D721Med (cell line): ENCODE results near the gene RGS6.

Experiments used
- DNase-seq: peaks from one replicate; pipeline ENCODE4 v3.0.0; 2011; ENCODE audit warnings: low spot score; ENCODE audit not compliant: insufficient read length
- FAIRE-seq: peaks from 2 replicates; lab custom pipeline; 2011; peaks lifted over from hg19 to GRCh38; lab: Jason Lieb, UNC
- TF ChIP-seq, protein P1 (sequence below): IDR thresholded peaks from 2 replicates; pipeline ENCODE4 v1.5.1; 2012; ENCODE audit warnings: mild to moderate bottlenecking, control low read depth; ENCODE audit not compliant: insufficient read depth; ENCODE audit errors: missing control alignments

Gene RGS6

DNA sequence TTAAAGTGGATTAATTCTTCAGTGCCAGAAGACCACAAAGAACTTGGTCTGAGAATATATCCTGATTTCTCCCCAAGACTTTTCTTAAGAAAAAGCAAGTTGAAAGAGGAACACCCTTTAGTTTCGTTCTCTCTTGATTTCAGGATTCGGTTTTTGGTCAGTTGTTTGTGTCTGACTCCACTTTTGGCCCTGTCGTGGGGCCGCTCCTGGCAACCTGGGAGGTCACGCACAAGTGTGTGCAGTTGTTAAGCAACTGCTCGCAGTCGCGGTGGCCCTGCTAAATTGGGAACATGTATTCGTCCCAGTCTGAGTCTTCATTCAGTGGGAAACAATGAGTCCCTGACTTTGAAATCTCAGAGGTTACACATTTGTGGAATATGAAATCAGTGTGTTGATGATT, 68.7 kb downstream of the RGS6 start:
- TF ChIP-seq, protein P1, sequence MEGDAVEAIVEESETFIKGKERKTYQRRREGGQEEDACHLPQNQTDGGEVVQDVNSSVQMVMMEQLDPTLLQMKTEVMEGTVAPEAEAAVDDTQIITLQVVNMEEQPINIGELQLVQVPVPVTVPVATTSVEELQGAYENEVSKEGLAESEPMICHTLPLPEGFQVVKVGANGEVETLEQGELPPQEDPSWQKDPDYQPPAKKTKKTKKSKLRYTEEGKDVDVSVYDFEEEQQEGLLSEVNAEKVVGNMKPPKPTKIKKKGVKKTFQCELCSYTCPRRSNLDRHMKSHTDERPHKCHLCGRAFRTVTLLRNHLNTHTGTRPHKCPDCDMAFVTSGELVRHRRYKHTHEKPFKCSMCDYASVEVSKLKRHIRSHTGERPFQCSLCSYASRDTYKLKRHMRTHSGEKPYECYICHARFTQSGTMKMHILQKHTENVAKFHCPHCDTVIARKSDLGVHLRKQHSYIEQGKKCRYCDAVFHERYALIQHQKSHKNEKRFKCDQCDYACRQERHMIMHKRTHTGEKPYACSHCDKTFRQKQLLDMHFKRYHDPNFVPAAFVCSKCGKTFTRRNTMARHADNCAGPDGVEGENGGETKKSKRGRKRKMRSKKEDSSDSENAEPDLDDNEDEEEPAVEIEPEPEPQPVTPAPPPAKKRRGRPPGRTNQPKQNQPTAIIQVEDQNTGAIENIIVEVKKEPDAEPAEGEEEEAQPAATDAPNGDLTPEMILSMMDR, result no peak
- FAIRE-seq (no peak), DNase-seq (no peak)

DNA sequence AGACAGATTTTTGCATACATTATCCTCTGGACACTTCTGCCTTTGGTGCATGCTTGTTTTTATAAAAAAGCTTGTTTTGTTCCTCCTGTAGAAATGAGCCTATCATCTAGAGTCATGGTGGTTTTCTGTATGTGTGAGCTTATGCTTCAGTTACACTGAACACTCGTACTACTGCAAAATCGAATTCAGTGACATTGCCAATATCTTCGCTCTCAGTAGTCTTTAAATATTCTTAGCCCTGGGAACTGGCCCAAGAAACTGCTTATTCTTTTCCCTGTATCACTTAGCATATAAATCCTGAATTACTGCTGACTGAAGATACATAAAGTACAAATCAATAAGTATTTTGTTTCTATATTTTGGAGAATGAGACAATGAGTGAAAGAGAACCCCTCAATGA, 70.5 kb downstream of the RGS6 start:
- TF ChIP-seq, protein P1, result no peak
- FAIRE-seq, result no peak

DNA sequence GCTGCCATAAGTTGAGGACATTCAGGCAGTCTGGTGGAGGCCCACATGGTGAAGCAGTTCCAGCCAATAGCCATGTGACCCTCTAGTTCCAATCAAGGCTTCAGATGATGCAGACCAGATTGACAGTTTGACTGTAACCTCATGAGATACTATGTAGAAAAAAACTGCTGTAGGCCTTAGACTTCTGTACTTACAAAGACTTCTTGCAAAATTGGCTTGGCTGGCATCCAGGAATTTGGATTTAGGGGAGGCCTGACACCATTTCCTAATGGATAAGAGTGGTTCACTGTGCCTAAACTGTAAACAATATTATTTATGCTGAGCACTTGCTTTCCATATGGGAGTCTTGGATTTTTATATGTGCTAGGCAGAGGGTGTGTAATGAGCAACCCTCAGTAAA, 76.4 kb downstream of the RGS6 start:
- no peak for DNase-seq
- TF ChIP-seq, protein P1, result no peak
- no peak for FAIRE-seq

More for the DNA sequence above, 70.5 kb downstream of the RGS6 start:
- no peak for DNase-seq

DNA sequence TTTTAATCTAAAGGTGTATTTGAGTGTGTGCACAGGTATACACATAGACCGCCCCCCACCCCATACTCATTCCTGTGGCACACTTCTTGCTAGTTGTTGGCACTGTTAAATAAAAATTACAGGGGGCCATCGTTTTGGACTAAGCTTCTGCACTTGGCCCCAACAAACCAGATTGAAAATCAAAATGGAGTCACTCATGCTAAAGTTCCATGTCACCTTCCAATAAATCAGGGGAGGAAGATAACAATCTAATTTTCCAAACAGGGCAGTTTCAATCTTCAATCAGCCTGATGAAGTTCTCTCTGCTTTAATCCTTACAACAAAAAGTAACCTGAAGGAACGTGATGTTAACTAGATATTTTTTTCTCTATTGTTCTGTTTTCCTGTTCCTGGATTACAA, 78.2 kb downstream of the RGS6 start:
- no peak for DNase-seq
- TF ChIP-seq, protein P1, result no peak
- no peak for FAIRE-seq

DNA sequence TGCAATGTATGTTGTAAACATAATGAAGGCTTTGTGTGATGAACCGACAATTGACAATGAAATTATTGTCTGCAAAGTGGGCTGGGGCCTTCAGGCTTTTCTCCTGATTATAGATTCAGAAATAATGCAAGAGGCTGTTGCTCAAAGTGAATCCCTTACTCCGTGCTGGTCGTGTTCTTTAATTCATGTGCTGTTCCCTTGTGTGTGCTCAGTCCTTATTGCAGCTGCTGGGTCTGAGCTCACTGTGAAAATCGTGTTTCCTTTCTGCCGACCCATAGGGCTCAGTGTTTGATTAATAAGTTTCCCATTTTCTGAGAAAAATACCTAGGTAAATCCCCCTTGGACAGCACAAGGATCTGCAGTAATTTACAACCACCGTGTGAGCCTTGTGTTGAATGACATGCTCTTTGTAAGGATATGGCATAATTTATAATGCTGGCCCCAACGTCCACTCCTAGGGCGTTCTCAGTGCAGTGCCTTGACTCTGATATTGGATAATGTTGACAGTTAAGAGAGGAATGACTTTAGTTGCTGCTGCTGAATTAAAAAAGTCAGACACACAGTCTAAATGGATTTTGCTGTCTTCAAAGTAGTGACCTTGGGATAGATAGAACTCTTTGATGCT, 81.6 kb downstream of the RGS6 start:
- TF ChIP-seq, protein P1, result no peak
- FAIRE-seq (no peak), DNase-seq (no peak)

DNA sequence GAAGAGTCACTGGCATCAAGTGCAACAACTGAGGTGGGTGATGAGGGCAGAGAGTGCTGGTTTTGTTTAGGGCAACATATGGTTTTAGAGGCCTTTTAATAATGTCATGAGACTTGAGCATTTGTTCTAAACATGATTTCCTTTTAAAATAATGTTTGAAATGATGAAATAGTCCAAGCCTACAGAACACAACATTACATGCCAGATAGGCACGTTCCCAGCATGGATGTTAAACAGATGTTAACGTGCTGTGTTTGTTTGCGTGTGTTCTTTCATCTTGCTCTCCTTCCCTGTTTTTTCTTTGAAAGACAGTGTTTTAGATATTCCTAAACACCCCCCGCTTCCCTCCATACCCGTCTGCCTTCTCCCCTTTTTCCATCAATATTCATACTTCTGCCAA, 82.3 kb downstream of the RGS6 start:
- FAIRE-seq, result no peak
- TF ChIP-seq, protein P1, result no peak
- no peak for DNase-seq

DNA sequence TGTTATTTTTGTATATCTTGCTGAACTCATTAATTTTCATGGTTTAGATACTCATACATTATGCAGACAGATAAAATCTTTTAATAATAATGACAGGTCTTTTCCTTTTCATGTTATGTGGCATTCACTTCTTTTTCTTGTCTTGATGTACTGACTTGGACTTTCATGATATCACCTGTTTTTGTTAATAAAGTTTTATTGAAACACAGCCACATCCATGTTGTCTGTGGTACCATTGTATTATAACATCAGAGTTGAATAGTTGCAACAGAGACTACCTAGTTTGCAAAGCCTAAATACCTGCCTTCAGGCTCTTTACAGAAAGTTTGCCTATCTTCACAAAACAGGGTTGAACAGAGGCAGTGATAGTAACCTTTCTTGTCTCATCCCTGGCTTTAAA, 85.1 kb downstream of the RGS6 start:
- FAIRE-seq, result no peak
- TF ChIP-seq, protein P1, result no peak
- DNase-seq, result no peak
